Activated T-cell treated with anti-CD3 and anti-CD28 coated beads for 48 hours (primary cell): ENCODE data around the gene ENDOV.
"Not testable (repeated sequence)": the region's sequence is repeated elsewhere in the genome, so short reads cannot be mapped to it uniquely, and the experiment has no call there.

Experiments
- DNase-seq: peaks from one replicate; pipeline ENCODE4 v3.0.0-alpha.2; 2020; ENCODE audit warnings: low read depth

The ENDOV gene

DNA sequence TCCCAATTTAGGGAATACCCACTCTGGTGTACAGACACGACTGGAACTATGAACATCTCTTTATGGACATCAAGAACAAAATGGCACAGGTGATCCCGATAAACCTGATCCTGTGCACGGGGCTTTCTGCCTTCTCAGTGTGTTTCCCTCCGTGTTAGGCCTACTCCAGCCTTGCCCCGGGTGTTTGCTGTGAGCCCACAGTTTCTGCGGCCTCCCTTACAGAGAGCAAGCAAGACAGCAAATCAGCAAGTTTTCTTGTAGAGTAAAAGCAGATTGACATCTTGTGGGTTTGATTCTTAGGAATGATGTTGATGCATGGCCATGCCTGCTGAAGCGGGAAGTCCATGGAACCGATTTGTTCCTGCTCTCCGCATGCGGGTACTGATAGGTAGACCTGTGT is 26.4 kb upstream of the ENDOV start:
- DNase-seq, result no peak

DNA sequence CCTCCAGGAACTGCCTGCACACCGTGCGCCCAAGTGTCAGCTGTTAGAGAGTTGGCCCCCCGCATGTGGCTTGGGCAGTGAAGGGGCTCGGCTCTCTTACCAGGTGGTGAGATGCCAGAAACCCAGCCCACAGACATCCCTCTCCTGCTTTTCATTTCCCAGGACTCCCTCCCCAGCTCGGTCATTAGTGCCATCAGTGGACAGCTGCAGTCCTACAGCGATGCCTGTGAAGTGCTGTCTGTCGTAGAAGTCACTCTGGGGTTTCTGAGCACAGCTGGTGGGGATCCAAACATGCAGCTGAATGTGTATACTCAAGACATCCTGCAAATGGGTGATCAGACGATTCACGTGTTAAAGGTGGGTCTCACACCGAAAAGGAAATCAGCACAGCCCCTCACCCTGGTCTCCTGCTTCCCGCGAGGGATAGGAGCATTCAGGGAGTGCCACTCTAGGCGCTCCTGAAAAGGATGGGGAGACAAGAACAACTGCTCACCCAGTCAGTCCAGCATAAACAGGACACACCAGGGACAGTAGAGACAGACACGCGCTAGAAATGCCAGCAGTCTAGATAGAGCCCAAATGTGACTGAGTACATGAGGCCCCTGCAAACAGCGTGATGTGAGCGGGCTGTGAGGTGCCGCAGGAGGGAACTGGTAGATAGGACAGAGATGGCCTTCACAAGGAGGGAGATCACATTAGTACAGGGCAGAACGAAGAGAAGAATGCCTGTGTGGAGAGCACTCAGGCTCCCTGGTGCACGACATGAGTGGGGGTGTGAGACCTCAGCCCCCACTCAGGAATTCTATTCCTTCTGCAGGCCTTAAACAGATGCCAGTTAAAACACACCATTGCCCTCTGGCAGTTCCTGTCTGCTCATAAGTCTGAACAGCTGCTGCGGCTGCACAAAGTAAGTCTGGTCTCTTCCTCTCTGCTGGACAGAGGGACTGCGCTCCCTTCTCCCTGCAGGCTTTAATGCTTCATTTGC is 25.7 kb upstream of the ENDOV start:
- no peak for DNase-seq

DNA sequence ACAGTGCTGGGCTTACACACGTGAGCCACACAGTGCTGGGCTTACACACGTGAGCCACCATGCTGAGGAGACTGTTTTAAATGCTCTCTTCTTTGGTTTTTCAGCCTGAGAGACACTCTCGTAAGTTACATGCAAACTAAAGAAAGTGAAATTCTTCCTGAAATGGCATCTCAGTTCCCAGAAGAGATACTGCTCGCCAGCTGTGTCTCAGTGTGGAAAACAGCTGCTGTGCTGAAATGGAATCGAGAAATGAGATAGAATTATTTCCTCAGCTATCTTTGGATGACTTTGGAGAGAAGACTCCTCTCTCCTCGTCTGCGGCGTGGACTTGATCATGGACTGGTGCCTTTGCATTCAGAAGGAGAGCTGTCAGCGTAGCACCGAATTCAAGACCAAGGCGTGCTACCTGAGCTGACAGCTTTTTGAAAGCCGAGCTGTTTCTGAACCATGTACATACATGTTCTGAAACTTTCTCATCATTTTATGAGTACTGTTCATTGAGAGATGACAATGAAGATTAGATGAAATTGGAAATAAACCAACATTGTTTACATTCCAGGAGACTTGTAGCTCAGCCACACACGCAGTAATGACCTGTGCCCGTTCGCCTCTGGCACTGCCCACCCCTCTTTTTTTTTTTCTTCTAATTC is 21.6 kb upstream of the ENDOV start:
- no peak for DNase-seq

DNA sequence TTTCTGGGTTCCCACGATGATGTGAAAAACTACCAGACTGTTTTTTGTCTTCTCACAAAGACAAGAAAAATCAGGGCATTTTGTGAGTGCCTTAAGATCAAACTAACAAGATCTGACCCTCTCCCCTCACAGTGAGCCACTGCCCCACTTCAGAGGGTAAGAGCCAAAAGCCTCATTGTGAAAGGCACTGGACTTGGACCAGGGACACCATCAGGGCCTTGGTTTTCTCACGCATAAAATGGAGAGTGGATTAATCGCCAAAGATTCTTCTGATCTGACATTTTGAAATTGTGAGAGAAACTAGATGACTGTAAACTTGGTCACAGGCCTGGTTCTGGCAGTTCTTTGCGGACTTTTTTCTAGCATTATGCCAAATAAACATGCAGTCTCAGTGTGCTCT is 21.0 kb upstream of the ENDOV start:
- no peak for DNase-seq

DNA sequence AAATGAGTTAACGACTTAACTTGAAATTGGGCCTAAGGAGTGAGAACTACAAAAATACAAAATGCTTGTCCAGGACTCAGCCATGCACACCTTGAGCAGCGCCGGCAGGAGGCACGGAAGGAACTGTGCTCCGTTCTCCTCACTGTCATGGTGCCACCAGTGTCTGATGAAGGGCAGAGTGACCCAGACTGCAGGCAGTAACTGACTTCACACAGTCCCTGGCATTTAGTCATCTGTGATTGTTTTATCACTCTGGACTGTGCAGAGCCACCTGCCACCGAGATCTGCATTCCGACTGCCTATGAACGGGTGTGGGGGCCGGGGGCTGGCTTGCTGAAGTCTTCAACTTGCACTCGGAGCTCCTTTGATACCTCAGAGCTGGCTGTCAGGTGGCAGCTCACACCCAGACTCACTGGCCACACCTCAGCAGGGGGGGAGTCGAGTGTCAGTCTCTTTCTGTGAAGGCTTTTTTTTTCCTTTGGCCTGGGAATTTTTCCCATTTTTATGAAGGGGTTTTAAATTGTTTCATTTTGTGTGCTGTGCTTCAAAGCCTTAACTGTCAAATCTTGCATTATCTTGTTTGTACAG is 20.2 kb upstream of the ENDOV start:
- DNase-seq, result no peak

DNA sequence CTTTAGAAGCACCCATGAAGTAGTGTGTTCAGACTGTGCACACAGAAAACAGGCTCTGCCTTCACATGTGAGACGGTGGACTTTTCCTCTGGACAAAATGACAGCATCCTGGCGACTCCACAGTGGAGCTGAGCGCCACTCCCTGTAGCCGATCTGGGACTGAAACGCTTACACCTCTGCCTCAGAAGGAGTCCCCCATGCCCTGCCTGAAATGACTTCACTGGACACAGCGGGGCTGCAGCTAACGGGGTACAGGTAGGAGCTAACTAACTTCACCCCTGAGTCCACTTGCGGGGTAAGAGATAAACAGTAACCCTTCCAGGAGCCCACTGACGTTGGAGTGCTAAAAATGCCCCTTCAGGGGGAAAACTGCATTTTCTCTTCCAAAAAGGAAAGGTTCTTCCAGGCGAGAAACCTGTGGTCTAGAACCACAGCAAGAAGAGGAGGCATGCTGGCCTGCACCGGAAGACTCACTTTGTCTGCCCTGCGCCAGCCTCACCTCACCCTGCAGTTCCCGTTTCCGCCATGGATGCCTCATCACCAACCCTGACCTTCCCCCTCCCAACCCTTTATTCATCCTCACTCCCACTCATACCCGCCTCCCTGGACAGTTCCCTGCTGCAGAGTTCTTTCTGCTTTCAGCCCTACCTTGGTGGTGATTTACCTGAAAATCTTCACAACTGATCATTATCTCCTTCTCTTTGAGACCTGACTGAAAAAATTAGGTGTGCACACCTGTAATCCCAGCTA is 19.4 kb upstream of the ENDOV start:
- DNase-seq, result no peak

DNA sequence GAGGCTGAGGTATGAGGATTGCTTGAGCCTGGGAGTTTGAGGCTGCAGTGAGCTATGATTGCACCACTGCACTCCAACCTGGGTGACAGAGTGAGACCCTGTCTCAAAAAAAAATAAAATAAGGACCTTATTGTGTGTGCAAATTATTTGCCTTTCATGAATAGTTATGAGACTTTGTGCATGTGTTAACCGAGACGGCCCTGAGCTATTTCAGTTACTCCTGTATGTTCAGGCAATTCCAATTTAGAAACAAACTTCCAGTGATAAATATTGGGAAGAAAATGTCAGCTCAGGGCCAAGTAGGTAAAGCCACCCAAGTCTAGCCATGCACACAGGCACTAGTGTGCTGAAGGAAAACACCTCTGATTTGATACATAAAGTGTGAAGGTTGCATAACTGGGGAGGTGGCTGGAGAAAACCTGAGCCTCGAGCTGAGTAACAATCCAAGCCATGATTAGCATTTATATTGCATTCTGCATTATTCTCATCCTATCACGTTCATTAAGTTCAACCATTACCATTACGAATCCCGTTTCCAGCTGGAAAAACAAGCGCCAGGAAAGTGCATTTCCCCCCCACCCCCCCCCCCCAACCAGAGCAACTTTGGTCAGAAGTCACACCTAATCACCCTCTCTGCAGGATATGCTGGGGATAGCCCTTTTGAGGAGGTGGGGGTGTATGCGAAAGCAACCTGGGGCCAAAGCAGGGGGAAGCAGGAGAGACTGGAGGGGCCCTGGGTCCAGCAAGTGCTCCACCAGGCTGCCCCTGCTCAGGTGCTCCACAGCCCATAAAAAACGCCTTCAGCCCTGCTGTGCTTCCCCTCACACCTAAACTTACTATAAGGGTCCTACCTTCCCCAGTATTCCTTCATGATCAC is 18.6 kb upstream of the ENDOV start:
- DNase-seq, result no peak

DNA sequence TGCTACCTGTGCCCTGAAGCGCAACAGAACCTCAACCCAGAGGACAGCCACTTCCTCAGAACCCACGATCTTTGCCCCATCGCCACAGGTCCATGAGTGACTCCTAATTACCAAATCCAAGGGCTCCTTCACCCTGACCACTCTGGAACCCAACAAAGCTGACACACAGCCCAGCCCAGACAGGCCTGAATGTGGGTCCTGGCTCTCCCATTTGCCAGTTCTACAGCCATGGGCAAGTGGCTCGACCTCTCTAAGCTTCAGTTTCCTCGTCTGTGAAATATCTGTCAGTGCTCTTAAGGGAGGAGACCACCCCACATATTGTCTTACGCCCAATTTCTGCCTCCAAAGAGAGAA is 18.0 kb upstream of the ENDOV start:
- no peak for DNase-seq

DNA sequence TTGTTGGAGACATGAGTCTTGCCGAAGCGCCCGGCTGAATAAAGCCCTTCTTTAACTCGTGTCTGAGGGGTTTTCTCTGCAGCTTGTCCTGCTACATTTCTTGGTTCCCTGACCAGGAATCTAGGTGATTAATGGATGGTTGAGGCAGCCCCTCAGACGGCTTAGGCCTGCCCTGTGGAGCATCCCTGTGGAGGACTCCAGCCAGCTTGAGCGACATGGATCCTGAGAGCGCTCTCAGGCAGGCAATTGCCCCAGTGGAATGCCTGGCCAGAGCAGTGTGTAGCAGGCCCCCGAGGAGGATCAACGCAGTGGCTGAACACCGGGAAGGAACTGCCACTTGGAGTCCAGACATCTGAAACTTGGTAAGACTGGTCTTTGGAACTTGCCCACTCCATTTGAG is 17.3 kb upstream of the ENDOV start:
- no peak for DNase-seq

DNA sequence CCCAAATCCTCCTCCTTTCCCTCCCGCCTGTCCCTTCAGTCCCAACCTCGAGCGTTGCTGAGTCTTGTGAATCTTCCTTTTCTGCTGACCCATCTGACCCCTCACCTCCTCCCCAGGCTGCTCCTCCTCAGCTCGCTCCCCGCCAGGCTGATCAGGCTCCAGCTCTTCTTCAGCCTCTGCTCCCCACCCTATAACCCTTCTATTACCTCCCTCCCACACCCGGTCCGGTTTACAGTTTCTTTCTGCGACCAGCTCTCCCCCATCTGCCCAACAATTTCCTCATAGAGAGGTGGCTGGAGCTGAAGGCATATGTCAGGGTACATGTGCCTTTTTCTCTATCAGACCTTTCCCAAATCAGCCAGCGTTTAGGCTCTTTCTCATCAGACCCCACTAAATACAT is 13.9 kb upstream of the ENDOV start:
- DNase-seq, result not testable (repeated sequence)

DNA sequence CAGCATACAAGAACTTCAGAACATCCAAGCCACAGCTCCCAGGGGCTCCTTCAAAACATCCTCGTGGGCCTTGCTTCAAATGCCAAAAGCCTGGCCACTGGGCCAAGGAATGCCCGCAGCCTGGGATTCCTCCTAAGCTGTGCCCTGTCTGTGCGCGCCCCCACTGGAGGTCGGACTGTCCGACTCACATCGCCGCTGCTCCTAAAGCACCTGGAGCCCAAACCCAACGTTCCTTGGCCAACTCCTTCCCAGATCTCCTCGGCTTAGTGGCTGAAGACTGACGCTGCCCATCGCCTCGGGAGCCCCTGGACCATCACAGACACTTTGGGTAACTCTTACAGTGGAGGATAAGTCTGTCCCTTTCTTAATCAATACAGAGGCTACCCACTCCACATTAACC is 12.9 kb upstream of the ENDOV start:
- not testable (repeated sequence) for DNase-seq

DNA sequence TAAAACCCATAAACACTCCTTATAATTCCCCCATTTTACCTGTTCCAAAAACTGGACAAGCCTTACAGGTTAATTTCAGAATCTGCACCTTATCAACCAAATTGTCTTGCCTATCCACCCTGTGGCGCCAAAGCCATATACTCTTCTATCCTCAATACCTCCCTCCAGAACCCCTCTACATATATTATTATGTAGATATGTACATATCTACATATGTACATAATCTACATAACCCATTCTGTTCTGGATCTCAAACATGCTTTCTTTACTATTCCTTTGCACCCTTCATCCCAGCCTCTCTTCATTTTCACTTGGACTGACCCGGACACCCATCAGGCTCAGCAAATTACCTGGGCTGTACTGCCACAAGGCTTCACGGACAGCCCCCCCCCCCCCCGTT is 12.0 kb upstream of the ENDOV start:
- DNase-seq, result no peak

DNA sequence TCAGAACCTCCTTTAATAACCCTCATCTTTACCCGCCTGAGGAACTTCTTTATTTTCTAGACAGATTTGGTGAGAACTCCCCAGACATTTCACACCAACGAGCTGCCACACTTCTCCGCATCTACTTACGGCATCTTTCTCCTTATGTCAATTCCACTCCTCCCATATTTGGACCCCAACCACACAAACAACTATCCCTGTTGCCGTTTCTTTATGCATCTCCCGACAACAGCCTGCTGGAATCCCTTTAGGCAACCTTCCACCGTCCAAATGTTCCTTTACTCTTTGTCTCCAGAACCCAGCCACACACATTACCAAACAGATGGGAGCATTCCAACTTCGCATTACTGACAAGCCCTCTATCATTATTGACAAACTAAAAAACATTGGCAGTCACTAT is 8.8 kb upstream of the ENDOV start:
- DNase-seq, result no peak

DNA sequence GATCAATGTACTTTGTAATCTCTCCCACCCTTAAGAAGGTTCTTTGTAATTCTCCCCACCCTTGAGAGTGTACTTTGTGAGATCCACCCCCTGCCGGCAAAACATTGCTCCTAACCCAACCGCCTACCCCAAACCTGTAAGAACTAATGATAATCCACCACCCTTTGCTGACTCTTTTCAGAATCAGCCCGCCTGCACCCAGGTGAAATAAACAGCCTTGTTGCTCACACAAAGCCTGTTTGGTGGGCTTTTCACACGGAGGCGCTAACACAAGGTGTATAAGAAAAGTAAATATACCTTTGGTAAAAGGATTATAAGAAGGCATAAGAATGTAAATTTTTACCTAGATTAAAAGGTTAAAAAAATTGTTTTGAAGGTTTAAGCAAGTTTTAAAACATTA is 7.0 kb upstream of the ENDOV start:
- not testable (repeated sequence) for DNase-seq

DNA sequence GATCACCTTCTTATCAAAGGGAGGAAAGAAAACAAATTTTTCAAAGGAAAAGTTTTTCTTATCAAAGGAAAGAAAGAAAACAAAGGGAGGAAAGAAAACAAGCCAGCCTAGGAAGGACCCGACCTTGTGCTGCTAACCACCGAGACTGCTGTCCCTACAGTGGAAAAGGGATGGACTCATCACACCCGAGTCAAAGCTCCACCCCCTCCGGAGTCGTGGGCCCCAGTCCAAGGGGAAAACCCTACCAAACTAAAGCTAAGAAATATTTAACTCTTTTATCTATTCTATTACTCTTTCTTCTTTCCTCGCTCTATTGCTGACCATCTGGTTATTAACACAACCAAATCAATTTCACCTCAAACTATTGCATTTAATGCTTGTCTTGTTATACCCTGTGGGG is 6.1 kb upstream of the ENDOV start:
- DNase-seq, result no peak

DNA sequence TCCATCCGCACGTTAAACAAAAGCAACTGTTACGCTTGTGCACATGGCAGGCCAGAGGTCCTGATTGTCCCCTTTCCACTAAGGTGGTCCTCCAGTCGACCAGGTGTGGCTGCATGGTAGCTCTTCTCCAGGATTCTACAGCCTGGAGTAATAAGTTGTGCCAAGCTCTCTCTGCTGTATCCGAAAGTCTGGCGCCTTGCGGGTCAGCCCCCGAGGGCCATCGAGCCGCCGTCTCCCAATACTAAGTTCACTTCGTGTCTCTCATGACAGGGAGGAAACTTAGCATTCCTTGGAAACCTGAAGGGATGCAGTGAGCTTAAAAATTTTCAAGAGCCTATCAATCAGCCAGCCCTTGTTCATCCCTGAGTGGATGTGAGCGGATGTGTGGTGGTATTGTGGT is 5.3 kb upstream of the ENDOV start:
- DNase-seq, result no peak

DNA sequence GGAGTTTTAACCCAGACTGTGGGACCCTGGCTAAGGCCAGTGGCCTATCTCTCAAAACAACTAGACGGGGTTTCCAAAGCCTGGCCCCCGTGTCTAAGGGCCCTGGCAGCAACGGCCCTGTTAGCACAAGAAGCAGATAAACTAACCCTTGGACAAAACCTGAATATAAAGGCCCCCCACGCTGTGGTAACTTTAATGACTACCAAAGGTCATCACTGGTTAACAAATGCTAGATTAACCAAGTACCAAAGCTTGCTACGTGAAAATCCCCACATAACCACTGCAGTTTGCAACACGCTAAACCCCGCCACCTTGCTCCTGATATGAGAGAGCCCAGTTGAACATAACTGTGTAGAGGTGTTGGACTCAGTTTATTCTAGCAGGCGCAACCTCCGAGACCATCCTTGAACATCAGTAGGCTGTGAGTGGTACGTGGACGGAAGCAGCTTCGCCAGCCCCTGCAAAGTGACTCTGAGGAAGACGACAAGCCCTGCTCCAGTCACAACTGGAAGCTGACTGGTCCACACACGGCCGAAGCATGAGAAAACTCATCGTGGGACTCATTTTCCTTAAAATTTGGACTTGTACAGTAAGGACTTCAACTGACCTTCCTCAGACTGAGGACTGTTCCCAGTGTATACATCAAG is 4.4 kb upstream of the ENDOV start:
- DNase-seq, result not testable (repeated sequence)

DNA sequence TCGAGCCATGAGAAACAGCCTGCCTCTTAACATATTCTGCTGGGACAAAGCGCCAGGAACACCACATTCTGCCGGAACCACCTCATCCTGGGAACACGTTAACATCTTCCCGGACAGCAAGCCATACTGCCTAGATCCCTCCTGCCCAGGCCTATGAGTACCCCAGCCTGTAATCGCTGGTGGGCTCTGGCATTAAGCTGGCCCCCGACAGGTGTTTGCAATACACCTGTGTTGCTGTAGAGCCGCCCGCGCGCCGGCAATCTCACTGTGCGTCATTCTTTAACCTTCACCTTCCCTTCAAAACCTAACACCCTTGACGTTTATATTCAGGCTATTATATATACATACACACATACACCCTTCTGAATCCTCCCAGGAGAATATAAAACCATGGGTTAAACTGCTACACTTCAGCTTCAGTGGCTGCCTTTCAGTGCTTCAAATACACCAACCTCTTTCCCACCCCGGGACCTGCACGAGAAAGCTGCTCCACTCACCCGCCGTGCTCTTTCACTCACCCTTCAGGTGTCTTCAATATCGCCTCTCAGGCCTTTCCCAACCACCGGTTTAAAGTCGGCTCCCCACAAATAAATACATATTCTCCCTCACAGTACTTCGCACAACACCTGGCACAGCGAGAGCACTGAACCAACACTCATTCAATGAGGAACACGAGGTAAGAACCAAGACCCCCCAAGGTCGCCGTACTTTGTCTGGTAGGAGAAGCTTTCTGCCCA is 1.0 kb upstream of the ENDOV start:
- DNase-seq, result no peak

DNA sequence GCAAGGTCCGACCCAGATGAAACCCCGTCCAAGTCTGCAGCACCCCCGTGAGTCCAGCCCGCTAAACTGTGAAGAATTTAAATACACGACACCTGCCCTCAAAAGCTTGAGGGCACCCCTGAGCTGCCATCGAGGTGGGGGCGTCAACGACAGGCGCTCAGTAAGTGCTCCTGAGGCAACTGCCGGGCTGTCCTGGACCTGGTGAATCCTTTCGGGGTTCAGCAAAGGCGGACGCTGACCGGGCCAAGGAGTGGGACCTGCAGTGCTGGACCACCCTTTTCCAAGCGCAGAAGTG is 512 bp upstream of the ENDOV start:
- DNase-seq, result no peak

DNA sequence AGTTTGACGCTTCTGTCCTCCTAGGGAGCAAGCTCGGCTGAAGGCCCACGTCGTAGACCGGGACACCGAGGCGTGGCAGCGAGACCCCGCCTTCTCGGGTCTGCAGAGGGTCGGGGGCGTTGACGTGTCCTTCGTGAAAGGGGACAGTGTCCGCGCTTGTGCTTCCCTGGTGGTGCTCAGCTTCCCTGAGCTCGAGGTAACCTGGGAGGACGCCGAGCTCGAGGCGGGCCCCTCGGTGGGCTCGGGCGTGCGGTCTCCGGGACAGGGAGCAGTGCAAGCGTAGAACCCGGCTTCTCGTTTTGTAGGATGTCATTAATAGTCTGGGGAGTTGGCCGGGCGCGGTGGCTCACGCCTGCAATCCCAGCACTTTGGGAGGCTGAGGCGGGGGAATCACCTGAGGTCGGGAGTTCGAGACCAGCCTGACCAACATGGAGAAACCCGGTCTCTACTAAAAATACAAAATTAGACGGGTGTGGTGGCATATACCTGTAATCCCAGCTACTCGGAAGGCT is 715 bp downstream of the ENDOV start:
- no peak for DNase-seq
